Motor neuron (in vitro differentiated cells): Measurements from ENCODE around the gene LCE1B. TPM values are rescaled to one million over a fixed set of nuclear protein-coding genes. Genes with fewer than 3 reads are reported as not detected.

ENCODE experiments used
- ATAC-seq, 8 experiments: fragments of 200-7000 bp; cut with Tn5 transposase; replicated peaks in 6 of 8; 2 replicates each; pipeline ENCODE4 v1.8.0; 2021; ENCODE audit warnings: mild to moderate bottlenecking in 8 of 8, moderate library complexity in 8 of 8
- H3K27ac ChIP-seq, 2 donors: fragments of 250-450 bp; sonication (Bioruptor Pico); 2 replicates each; pipeline ENCODE4 v1.9.0; 2021; ENCODE audit warnings: antibody characterized with exemption in 2 of 2, mild to moderate bottlenecking in 2 of 2, moderate library complexity in 1 of 2
- H3K4me1 ChIP-seq, 2 donors: fragments of 250-450 bp; sonication (Bioruptor Pico); replicated peaks in 1 of 2; 2 replicates each; pipeline ENCODE4 v1.6.1; 2021; ENCODE audit warnings: antibody characterized with exemption in 2 of 2, mild to moderate bottlenecking in 2 of 2, moderate library complexity in 1 of 2
- H3K4me3 ChIP-seq, 5 donors: fragments of 250-450 bp; sonication (Bioruptor Pico); 2 replicates each; pipeline ENCODE4 v1.9.0; 2021; ENCODE audit warnings: antibody characterized with exemption in 5 of 5, mild to moderate bottlenecking in 5 of 5, moderate library complexity in 4 of 5
- WGBS, 10 experiments: fragments of 450-650 bp; shearing (Covaris generic); methylation state at CpG; one replicate each; pipeline ENCODE4 v1.0.0; 2022; 5-methylcytosine and 5-hydroxymethylcytosine counted together
- in situ Hi-C, 9 experiments: fragments of 400-800 bp; cut with MboI; loops; one replicate each; pipeline ENCODE4 v1.15.0; 2021; ENCODE audit warnings: low sequenced_read_pairs in 9 of 9, low pct_unique_long_range_greater_than_20kb in 2 of 9; ENCODE audit not compliant: unreplicated experiment in 9 of 9
- total RNA-seq, 8 experiments: library from RNA; unstranded; fragments of 300-600 nt; gene quantifications; 2 replicates each; pipeline versions ENCODE4 v1.2.3 to v1.2.4, GENCODE V29; 2022

LCE1B gene
- total RNA-seq, 8 experiments from 2014 or later: 0.24 to 0.66 (median 0.25) TPM; not detected in 5

GRCh38 chr1:152817309-152817708, 5.5 kb downstream of the LCE1B start:
- H3K4me1 ChIP-seq: no peaks in the 10 kb centered on the region
- 0 to 86% (median 44%) methylated on average over 1 to 6 of the region's 6 CpGs; no CpG with 5 or more reads in 1 of the 10 experiments for WGBS, 10 experiments
- no peak overlapping the region for H3K27ac ChIP-seq
- in situ Hi-C loops: no loop called here
- ATAC-seq: no peak
- H3K4me3 ChIP-seq: no peak overlapping the region

- Histone ChIP-seq H3K4me1 (no peaks in the 10 kb centered on the region), H3K4me3 (no peak overlapping the region), H3K27ac (no peak overlapping the region)
- 0 to 56% (median 17%) methylated on average over 3 to 5 of the region's 5 CpGs for WGBS, 10 experiments
- in situ Hi-C loops: no loop called here
- no peak for ATAC-seq
Measured at GRCh38 chr1:152823294-152823693, 11.5 kb downstream of the LCE1B start.

GRCh38 chr1:152824964-152825363, 13.2 kb downstream of the LCE1B start:
- in situ Hi-C loops: no loop called here
- ATAC-seq: peak in 1 of 8 experiments; percentile 29
- H3K27ac ChIP-seq: no peak overlapping the region
- no peaks in the 10 kb centered on the region for H3K4me1 ChIP-seq
- H3K4me3 ChIP-seq: no peak overlapping the region

- 0 to 93% (median 44%) methylated on average over 1 to 2 of the region's 2 CpGs; no CpG with 5 or more reads in 6 of the 10 experiments for WGBS, 10 experiments
- Histone ChIP-seq H3K27ac (no peak within 1 kb of the TSS), H3K4me1 (no peaks in the 10 kb centered on the region), H3K4me3 (no peak within 1 kb of the TSS)
- in situ Hi-C loops: no loop called here
- ATAC-seq: no peak
Measured at GRCh38 chr1:152827173-152827572, 15.4 kb downstream of the LCE1B start, which contains the start of gene LCE1A. Gene LCE1A, plus strand, starts transcription at chr1:152827473. Its CDS starts 0 bp downstream, at chr1:152827473.

DNA sequence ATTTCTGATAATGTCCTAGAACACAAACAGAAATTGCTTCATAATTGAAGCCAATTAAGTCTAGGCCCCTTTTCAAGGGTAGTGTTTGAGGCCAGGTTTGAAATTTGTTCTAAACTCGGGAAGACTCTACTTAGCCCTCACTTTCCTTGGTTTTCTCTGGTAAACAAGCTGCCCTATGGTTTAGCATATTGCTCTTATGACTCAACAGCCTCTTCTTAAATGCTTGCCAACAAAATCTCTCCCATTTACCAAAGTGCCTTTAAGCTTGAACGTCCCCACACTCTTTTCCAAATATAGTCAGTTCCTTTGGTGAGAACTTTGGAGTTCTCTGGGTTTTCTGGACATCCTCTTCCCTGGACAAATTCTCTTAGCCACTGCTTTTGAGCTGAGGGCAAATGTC, 25.1 kb downstream of the LCE1B start:
- in situ Hi-C loops: no loop called here
- Histone ChIP-seq H3K4me3 (no peak overlapping the region), H3K27ac (no peak overlapping the region), H3K4me1 (no peaks in the 10 kb centered on the region)
- WGBS, 10 experiments: 0 to 58% (median 4%) methylated on average over 1 to 2 of the region's 2 CpGs; no CpG with 5 or more reads in 2 of the 10 experiments
- ATAC-seq: peak in 2 of 8 experiments; percentile 64 to 76

- in situ Hi-C loops: no loop called here
- Histone ChIP-seq H3K27ac (no peak within 1 kb of the TSS), H3K4me1 (no peaks in the 10 kb centered on the region), H3K4me3 (no peak within 1 kb of the TSS)
- WGBS, 10 experiments: 0 to 80% (median 33%) methylated on average over 1 to 3 of the region's 3 CpGs; no CpG with 5 or more reads in 5 of the 10 experiments
- no peak for ATAC-seq
Measured at GRCh38 chr1:152842556-152842955, 30.8 kb downstream of the LCE1B start, which contains the start of gene LCE6A. Gene LCE6A, plus strand, starts transcription at chr1:152842856. Its CDS starts 665 bp downstream, at chr1:152843521.

GRCh38 chr1:152855661-152856060, 43.9 kb downstream of the LCE1B start:
- peak in 1 of 8 experiments; percentile 51 for ATAC-seq
- in situ Hi-C loops: loop anchor here in 1 of 9 experiments (25.0 kb wide), 1 partner anchor 193 kb away; the partner anchor contains the start of gene LCE2D
- WGBS, 10 experiments: 0 to 45% (median 17%) methylated on average over 1 to 2 of the region's 2 CpGs; no CpG with 5 or more reads in 3 of the 10 experiments
- Histone ChIP-seq H3K27ac (no peak overlapping the region), H3K4me3 (no peak overlapping the region), H3K4me1 (no peaks in the 10 kb centered on the region)

DNA sequence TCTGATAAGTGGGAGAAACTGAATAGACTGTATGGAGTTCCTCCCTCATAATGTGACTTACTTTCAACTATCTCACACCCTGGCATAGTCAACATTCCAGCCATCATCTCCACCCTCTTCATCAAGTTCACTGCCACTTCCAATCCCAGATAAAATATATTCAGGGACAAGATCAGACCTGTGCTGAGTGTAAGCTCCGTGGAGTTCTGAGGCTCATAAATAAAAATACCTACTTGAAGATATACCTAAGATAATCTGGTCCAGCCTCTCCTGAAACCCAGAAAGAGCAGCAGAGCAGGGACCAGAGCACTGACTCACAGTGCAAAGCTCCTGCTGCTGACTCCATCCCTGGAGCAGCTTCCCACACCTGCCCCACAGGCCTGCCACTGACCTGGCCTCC, 46.3 kb downstream of the LCE1B start:
- ATAC-seq: peak in 2 of 8 experiments; percentile 34 to 57
- 0 to 43% (median 30%) methylated on average over 1 of the region's 1 CpG; no CpG with 5 or more reads in 6 of the 10 experiments for WGBS, 10 experiments
- Histone ChIP-seq H3K4me3 (no peak overlapping the region), H3K27ac (no peak overlapping the region), H3K4me1 (no peaks in the 10 kb centered on the region)
- in situ Hi-C loops: loop anchor here in 1 of 9 experiments (25.0 kb wide), 1 partner anchor 196 kb away; the partner anchor contains the start of gene LCE2D

GRCh38 chr1:152859696-152860095, 47.9 kb downstream of the LCE1B start, which contains the start of gene LCE7A:
Gene LCE7A, plus strand, starts transcription at chr1:152859996. Its CDS starts 702 bp downstream, at chr1:152860698.
- no peak for ATAC-seq
- 40 to 78% (median 63%) methylated on average over 1 to 3 of the region's 3 CpGs; no CpG with 5 or more reads in 2 of the 10 experiments for WGBS, 10 experiments
- H3K4me3 ChIP-seq: no peak within 1 kb of the TSS
- no peak within 1 kb of the TSS for H3K27ac ChIP-seq
- H3K4me1 ChIP-seq: no peaks in the 10 kb centered on the region
- in situ Hi-C loops: loop anchor here in 1 of 9 experiments (25.0 kb wide), 1 partner anchor 197 kb away; the partner anchor contains the start of gene LCE2D

DNA sequence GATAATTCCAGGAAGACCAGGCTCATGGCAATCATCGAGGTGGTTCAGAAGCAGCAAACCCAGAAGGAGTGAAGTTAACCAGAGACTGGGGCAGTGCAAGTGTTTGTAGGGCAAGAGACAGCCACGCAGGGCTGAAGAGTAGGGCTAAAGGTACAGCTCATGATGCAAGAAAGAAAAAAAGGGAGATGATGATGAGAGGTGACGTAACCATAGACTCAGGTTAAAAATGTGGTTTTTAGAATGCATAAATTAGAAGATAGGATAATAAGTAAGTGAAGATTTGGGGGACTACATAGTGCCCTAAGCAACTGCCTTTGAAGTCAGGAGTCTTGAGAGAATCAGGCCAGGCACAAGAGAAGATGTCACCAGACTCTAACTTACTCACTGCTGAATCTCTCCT, 48.4 kb downstream of the LCE1B start:
- no peaks in the 10 kb centered on the region for H3K4me1 ChIP-seq
- in situ Hi-C loops: loop anchor here in 1 of 9 experiments (25.0 kb wide), 1 partner anchor 198 kb away; the partner anchor contains the start of gene LCE2D
- no peak overlapping the region for H3K4me3 ChIP-seq
- ATAC-seq: no peak
- no peak overlapping the region for H3K27ac ChIP-seq
- WGBS, 10 experiments: 30 to 66% (median 49%) methylated on average over 2 to 3 of the region's 3 CpGs; no CpG with 5 or more reads in 2 of the 10 experiments

GRCh38 chr1:152861374-152861773, 49.6 kb downstream of the LCE1B start:
- no peaks in the 10 kb centered on the region for H3K4me1 ChIP-seq

More at GRCh38 chr1:152861374-152861773, 49.6 kb downstream of the LCE1B start:
- in situ Hi-C loops: loop anchor here in 1 of 9 experiments (25.0 kb wide), 1 partner anchor 199 kb away; the partner anchor contains the start of gene LCE2D
- ATAC-seq: no peak
- no peak overlapping the region for H3K27ac ChIP-seq
- no peak overlapping the region for H3K4me3 ChIP-seq
- 0 to 80% (median 33%) methylated on average over 1 to 4 of the region's 4 CpGs; no CpG with 5 or more reads in 1 of the 10 experiments for WGBS, 10 experiments
